GM12878 (cell line): ENCODE measurements around the gene EYS. TPM values are rescaled to one million over a fixed set of nuclear protein-coding genes. Genes with fewer than 3 reads are reported as not detected.

Experiments used
- ATAC-seq: fragments of 200-7000 bp; cut with Tn5 transposase; 3 replicates; pipeline ENCODE4 v1.9.1; 2020; ENCODE audit warnings: mild to moderate bottlenecking, moderate library complexity
- BruUV-seq: library from RNA; stranded (reverse); fragments of 400-500 nt; replicated peaks from 2 replicates; lab custom pipeline; 2021; lab: Mats Ljungman, UMichigan
- CTCF ChIA-PET: fragments of 300-600 bp; sonication (Branson Sonifier 250); formaldehyde crosslinking; extraction: SDS; loops from one replicate; lab custom pipeline; 2021; ENCODE audit warnings: inconsistent platforms; lab: Yijun Ruan, JAX
- POLR2A ChIA-PET: fragments of 350-600 bp; formaldehyde crosslinking; extraction: SDS; loops from one replicate; lab custom pipeline; 2021; ENCODE audit warnings: inconsistent platforms; lab: Charles Lee
- RAD21 ChIA-PET: fragments of 300-600 bp; sonication (Branson Sonifier 250); formaldehyde crosslinking; loops from one replicate; lab custom pipeline; 2023; ENCODE audit warnings: antibody characterized with exemption; ENCODE audit not compliant: unreplicated experiment; lab: Charles Lee
- SMC1A ChIA-PET: fragments of 300-600 bp; sonication (Branson Sonifier 250); formaldehyde crosslinking; loops from one replicate; lab custom pipeline; 2023; ENCODE audit not compliant: unreplicated experiment, uncharacterized antibody; lab: Charles Lee
- DNase-seq: peaks from one replicate; pipeline ENCODE4 v3.0.0-alpha.2; 2011; ENCODE audit warnings: low read depth, low spot score
- FAIRE-seq: peaks from 3 replicates; lab custom pipeline; 2011; peaks lifted over from hg19 to GRCh38; lab: Jason Lieb, UNC
- H2AFZ ChIP-seq: 2 replicates; pipeline ENCODE4 v1.6.0; 2011; ENCODE audit warnings: low read depth, low read length, control low read depth; ENCODE audit not compliant: control insufficient read depth
- H3K27ac ChIP-seq: 2 replicates; pipeline ENCODE4 v1.5.1; 2011; ENCODE audit warnings: control low read depth; ENCODE audit not compliant: control insufficient read depth, insufficient read depth
- H3K27me3 ChIP-seq, 2 experiments: replicated peaks in 1 of 2; 2 replicates each; pipeline versions ENCODE4 v1.6.0 to v1.6.1; 2011; ENCODE audit warnings: low read length in 1 of 2; ENCODE audit not compliant: control insufficient read depth in 2 of 2, insufficient read depth in 2 of 2
- H3K36me3 ChIP-seq, 2 experiments: 2 replicates each; pipeline ENCODE4 v1.5.1; 2011; ENCODE audit warnings: low read length in 1 of 2; ENCODE audit not compliant: control insufficient read depth in 2 of 2, insufficient read depth in 2 of 2
- H3K4me1 ChIP-seq: 2 replicates; pipeline ENCODE4 v1.6.1; 2011; ENCODE audit warnings: mild to moderate bottlenecking, low read length, moderate library complexity, mixed read lengths; ENCODE audit not compliant: control insufficient read depth, insufficient read depth
- H3K4me2 ChIP-seq: 2 replicates; pipeline ENCODE4 v1.6.0; 2011; ENCODE audit warnings: control low read depth; ENCODE audit not compliant: control insufficient read depth, insufficient read depth
- H3K4me3 ChIP-seq: fragments of 200-600 bp; sonication (generic); 2 replicates; pipeline ENCODE4 v1.5.1; 2016
- H3K79me2 ChIP-seq: 2 replicates; pipeline ENCODE4 v1.6.0; 2011; ENCODE audit warnings: low read length; ENCODE audit not compliant: control insufficient read depth, insufficient read depth
- H3K9ac ChIP-seq: 2 replicates; pipeline ENCODE4 v1.8.0; 2011; ENCODE audit warnings: low read length, control low read depth, mixed read lengths; ENCODE audit not compliant: control insufficient read depth, insufficient read depth
- H3K9me3 ChIP-seq: replicated peaks from 3 replicates; pipeline ENCODE4 v1.5.1; 2011; ENCODE audit warnings: mild to moderate bottlenecking, low read length; ENCODE audit not compliant: control insufficient read depth, insufficient read depth
- H4K20me1 ChIP-seq: 2 replicates; pipeline ENCODE4 v1.6.0; 2011; ENCODE audit not compliant: control insufficient read depth, insufficient read depth
- CTCF ChIP-seq, 3 experiments: IDR thresholded peaks in 2 of 3; conservative IDR thresholded peaks in 1 of 3; 2 replicates each; pipeline ENCODE4 v1.5.1; 2011; ENCODE audit warnings: low read depth in 3 of 3, low read length in 3 of 3, mild to moderate bottlenecking in 3 of 3, control low read depth in 2 of 3, moderate library complexity in 2 of 3, inconsistent platforms in 1 of 3, mixed read lengths in 1 of 3; ENCODE audit not compliant: control insufficient read depth in 2 of 3, insufficient read depth in 1 of 3; ENCODE audit errors: extremely low read depth in 1 of 3
- POU2F2 ChIP-seq: IDR thresholded peaks from 3 replicates; pipeline ENCODE4 v1.6.1; 2011; ENCODE audit warnings: low read depth, mild to moderate bottlenecking, low read length, borderline replicate concordance
- RAD21 ChIP-seq: IDR thresholded peaks from 2 replicates; pipeline ENCODE4 v1.6.1; 2011; ENCODE audit warnings: mild to moderate bottlenecking, low read depth, low read length, moderate library complexity; ENCODE audit not compliant: insufficient read depth
- SMAD5 ChIP-seq: IDR thresholded peaks from 2 replicates; pipeline ENCODE4 v1.6.1; 2016; ENCODE audit warnings: antibody characterized with exemption, low read depth
- SMC3 ChIP-seq: IDR thresholded peaks from 2 replicates; pipeline ENCODE4 v1.6.1; 2011; ENCODE audit warnings: low read length, improper control_type of control experiment, borderline replicate concordance
- SP1 ChIP-seq: IDR thresholded peaks from one replicate; pipeline ENCODE4 v1.6.1; 2011; ENCODE audit warnings: low read depth, low read length
- SREBF2 ChIP-seq: IDR thresholded peaks from 2 replicates; pipeline ENCODE4 v1.6.1; 2012; ENCODE audit warnings: mild to moderate bottlenecking, low read length
- ZBTB40 ChIP-seq: fragments of 450-650 bp; IDR thresholded peaks from 2 replicates; pipeline ENCODE4 v1.6.1; 2016; ENCODE audit warnings: mild to moderate bottlenecking, moderate library complexity, borderline replicate concordance
- ZNF384 ChIP-seq: IDR thresholded peaks from 2 replicates; pipeline ENCODE4 v1.6.1; 2012; ENCODE audit warnings: low read depth, mild to moderate bottlenecking, low read length, improper control_type of control experiment, borderline replicate concordance
- WGBS: methylation state at CpG from one replicate; pipeline ENCODE4 v1.1.6; 2016; ENCODE audit warnings: low lambda C conversion rate; ENCODE audit not compliant: insufficient replicate concordance, insufficient coverage; ENCODE audit errors: missing lambda C conversion rate; 5-methylcytosine and 5-hydroxymethylcytosine counted together
- in situ Hi-C: fragments of 300-500 bp; cut with MboI; formaldehyde crosslinking; loops from 9 replicates; pipeline ENCODE4 v1.14.3; 2018; ENCODE audit warnings: mixed read lengths
- intact Hi-C: fragments of 100-400 bp; cut with micrococcal nuclease; formaldehyde crosslinking; loops from one replicate; pipeline ENCODE4 v1.14.2; 2022; ENCODE audit not compliant: unreplicated experiment
- polyA plus RNA-seq, 11 experiments: library from polyadenylated mRNA; depleted of rRNA in 4 of 11; unstranded in 6 of 11; stranded (reverse) in 5 of 11; fragments of >200 nt; fragmentation: Nextera tagmentation in 4 of 11; fragmentation: Illumina TruSeq in 1 of 11; extraction: Ambion mirVana in 4 of 11; extraction: Trizol in 1 of 11; gene quantifications; 1 replicate in 1 of 11; 2 replicates in 10 of 11; pipeline versions ENCODE4 v1.2.1 to v1.2.3, GENCODE V29; 2011 to 2016; ENCODE audit warnings: inconsistent platforms in 2 of 11, missing spikeins in 2 of 11, low read depth in 1 of 11
- total RNA-seq, 4 experiments: library from RNA; depleted of rRNA in 3 of 4; stranded (reverse); fragments of >200 nt in 3 of 4; fragmentation: Illumina TruSeq in 1 of 4; extraction: Trizol in 1 of 4; gene quantifications; 2 replicates each; pipeline versions ENCODE4 v1.2.1 to v1.2.3, GENCODE V29; 2013 to 2021

Gene EYS
- total and polyA plus RNA-seq, 10 of the 15 experiments (the other 5 are each of a cell fraction or from before 2014, with no cell fraction given), result under 0.01 to 0.14 (median 0.02) TPM; not detected in 1

DNA sequence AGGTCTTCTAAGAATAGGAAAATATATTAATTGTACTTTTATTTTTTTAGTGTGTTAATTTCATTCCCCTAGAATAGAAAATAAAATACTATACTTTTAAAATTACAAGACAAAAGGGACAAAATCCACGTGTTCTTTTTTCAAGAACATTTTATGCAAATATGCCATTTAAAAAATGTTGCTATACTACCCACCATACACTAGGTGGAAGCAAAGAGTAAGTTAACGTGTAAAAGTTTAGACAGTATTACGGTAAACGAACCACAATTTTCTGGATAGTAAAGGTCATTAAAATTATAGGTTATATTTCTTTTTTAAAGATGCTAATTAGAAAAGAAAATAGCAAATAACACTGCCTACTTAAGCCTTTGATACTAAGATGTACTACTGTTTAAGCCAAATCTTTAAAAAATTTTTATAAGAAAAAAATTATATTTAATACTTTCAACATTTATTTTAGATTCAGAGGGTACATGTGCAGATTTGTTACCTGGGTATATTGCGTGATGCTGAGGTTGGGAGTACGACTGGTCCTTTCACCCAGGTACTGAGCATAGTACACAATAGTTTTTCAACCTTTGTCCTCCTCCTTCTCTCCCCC is 1783.8 kb downstream of the EYS start:
- ChIA-PET POLR2A (no interaction called here), CTCF (interaction anchor here (0.6 to 2.5 kb wide), 14 partner anchors 8 to 408 kb away, joined by 3 to 44 read pairs (median 3); no protein-coding TSS in a partner anchor), SMC1A (interaction anchor here (0.9 to 5.6 kb wide), 7 partner anchors 15 to 571 kb away, joined by 3 to 43 read pairs (median 4); no protein-coding TSS in a partner anchor), RAD21 (interaction anchor here (1.1 to 2.0 kb wide), 2 partner anchors 407 kb away, joined by 5 to 22 read pairs; no protein-coding TSS in a partner anchor)
- H4K20me1 ChIP-seq, result no peaks in the 10 kb centered on the region
- intact Hi-C loops, result loop anchor here (1.0 to 2.0 kb wide), 2 partner anchors 408 to 582 kb away; no protein-coding TSS in a partner anchor
- H3K79me2 ChIP-seq, result no peaks in the 10 kb centered on the region
- no peak overlapping the region for H3K4me3 ChIP-seq
- no peak overlapping the region for H3K27ac ChIP-seq
- DNase-seq (no peak), ATAC-seq (peak; percentile 72), FAIRE-seq (peak; percentile 75)
- no peak overlapping the region for H3K4me2 ChIP-seq
- no peak overlapping the region for H3K9ac ChIP-seq
- TF ChIP-seq SREBF2 (no peak), POU2F2 (peak; percentile 68; the same call in 1 of the 3 replicates), SMC3 (peak; percentile 57; the same call in 1 of the 2 replicates), ZBTB40 (no peak), RAD21 (peak; percentile 75), SMAD5 (no peak), SP1 (no peak), CTCF (IDR thresholded peaks at IDR 0.05 in 2 of 3, conservative IDR thresholded peaks at IDR 0.05 in 1 of 3; ENCODE audit: control insufficient read depth in 2 of 3, extremely low read depth in 1 of 3, insufficient read depth in 1 of 3, low read depth in 3 of 3, low read length in 3 of 3) (peak; percentile 44 to 71 (median 46); a peak in 5 of 6 replicates), ZNF384 (no peak)
- H2AFZ ChIP-seq, result no peak overlapping the region
- no peaks in the 10 kb centered on the region for H3K4me1 ChIP-seq
- no peaks in the 10 kb centered on the region for H3K9me3 ChIP-seq
- H3K36me3 ChIP-seq, result no peaks in the 10 kb centered on the region
- in situ Hi-C loops, result loop anchor here (5.0 kb wide), 1 partner anchor 409 kb away; no protein-coding TSS in a partner anchor
- WGBS, result 2% methylated on average over 6 of the region's 6 CpGs
- no TSS peak for BruUV-seq
- H3K27me3 ChIP-seq, result no peaks in the 10 kb centered on the region
